Esophagus (tissue), 2 donors: Measurements from ENCODE around the gene KIF2A. TPM values are rescaled to one million over a fixed set of nuclear protein-coding genes. Genes with fewer than 3 reads are reported as not detected.

Experiments
- H3K27ac ChIP-seq, 2 donors: one replicate each; pipeline ENCODE4 v1.5.1; 2013; ENCODE audit warnings: low read depth in 2 of 2, mild to moderate bottlenecking in 2 of 2, inconsistent platforms in 1 of 2, low read length in 1 of 2, moderate library complexity in 1 of 2
- H3K27me3 ChIP-seq, 2 donors: one replicate each; pipeline ENCODE4 v1.6.1; 2013; ENCODE audit warnings: low read length in 2 of 2, control low read depth in 1 of 2, mild to moderate bottlenecking in 1 of 2; ENCODE audit not compliant: insufficient read depth in 2 of 2, control insufficient read depth in 1 of 2
- H3K36me3 ChIP-seq, 2 donors: one replicate each; pipeline ENCODE4 v1.6.1; 2013; ENCODE audit warnings: low read length in 1 of 2; ENCODE audit not compliant: control insufficient read depth in 2 of 2, insufficient read depth in 2 of 2
- H3K4me1 ChIP-seq, 2 donors: one replicate each; pipeline ENCODE4 v1.6.1; 2013; ENCODE audit warnings: low read length in 1 of 2; ENCODE audit not compliant: control insufficient read depth in 2 of 2, insufficient read depth in 2 of 2
- H3K4me3 ChIP-seq, 2 donors: one replicate each; pipeline ENCODE4 v1.5.1; 2013; ENCODE audit warnings: low read length in 2 of 2, mild to moderate bottlenecking in 2 of 2, low read depth in 1 of 2, moderate library complexity in 1 of 2
- H3K9me3 ChIP-seq, 2 donors: one replicate each; pipeline ENCODE4 v1.6.1; 2013; ENCODE audit warnings: mild to moderate bottlenecking in 2 of 2, low read depth in 1 of 2, low read length in 1 of 2, moderate library complexity in 1 of 2; ENCODE audit not compliant: control insufficient read depth in 2 of 2, insufficient read depth in 1 of 2
- WGBS, 2 donors: extraction: QIAGEN DNeasy Blood & Tissue Kit; methylation state at CpG; one replicate each; pipeline ENCODE4 v1.1.7; 2013; 5-methylcytosine and 5-hydroxymethylcytosine counted together
- polyA plus RNA-seq, 2 donors: library from polyadenylated mRNA; stranded (reverse); fragments of 200-250 nt; gene quantifications; one replicate each; pipeline ENCODE4 v1.2.3, GENCODE V29; 2013
- donor health status: healthy with polysubstance abuse.
- donor health status: Bipolar disorder and iron deficiency.

Gene KIF2A
- polyA plus RNA-seq, 2 donors, result 3.3 to 6.2 TPM

DNA sequence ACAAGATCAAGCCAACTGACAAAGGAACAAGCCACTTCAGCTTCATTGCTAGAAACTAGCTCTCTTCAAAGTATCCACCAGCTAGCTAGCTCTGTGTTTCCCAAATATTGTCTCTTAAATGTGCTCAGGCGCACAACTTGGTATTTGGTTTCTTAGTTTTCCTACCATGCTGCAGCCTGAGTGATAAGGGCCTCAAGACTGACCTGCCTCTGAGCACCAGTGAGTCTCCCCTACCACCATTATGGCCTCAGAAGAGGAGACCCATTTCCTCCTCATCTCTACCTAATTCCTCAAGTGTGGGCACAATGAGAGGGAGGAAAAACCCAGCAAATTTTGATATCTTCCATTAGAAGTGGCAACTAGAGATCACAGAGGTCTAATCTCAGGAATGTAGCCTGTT lies 34.6 kb upstream of the KIF2A start:
- no peaks in the 10 kb centered on the region for H3K36me3 ChIP-seq

DNA sequence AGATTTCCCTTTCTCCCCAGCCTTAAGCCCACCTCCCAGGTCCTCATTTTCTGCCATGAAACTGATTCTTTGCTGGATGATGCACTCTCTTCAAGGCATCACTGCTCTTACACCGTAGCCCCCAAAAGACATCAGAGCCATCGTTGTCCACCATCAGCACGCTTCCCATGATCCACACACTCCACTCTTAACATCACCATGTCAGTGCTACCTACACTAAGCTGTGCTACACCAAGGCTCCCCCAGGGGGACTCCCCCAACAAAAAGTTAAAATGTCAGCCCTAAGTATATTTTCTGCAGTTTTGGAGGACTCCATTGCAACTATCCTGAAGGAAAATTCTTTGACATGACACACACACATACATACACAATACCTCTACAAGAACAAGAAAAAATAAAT lies 34.1 kb upstream of the KIF2A start:
- WGBS, 2 donors, result 94 to 97% methylated on average over 3 of the region's 3 CpGs
- Histone ChIP-seq H3K9me3 (no peaks in the 10 kb centered on the region), H3K36me3 (no peaks in the 10 kb centered on the region), H3K4me3 (no peak overlapping the region), H3K4me1 (no peaks in the 10 kb centered on the region), H3K27me3 (no peaks in the 10 kb centered on the region), H3K27ac (no peak overlapping the region)

More for the DNA sequence above, 34.6 kb upstream of the KIF2A start:
- Histone ChIP-seq H3K27me3 (no peaks in the 10 kb centered on the region), H3K9me3 (no peaks in the 10 kb centered on the region), H3K4me1 (no peaks in the 10 kb centered on the region), H3K4me3 (no peak overlapping the region), H3K27ac (no peak overlapping the region)
- WGBS, 2 donors, result 99 to 100% methylated on average over 1 of the region's 1 CpG

DNA sequence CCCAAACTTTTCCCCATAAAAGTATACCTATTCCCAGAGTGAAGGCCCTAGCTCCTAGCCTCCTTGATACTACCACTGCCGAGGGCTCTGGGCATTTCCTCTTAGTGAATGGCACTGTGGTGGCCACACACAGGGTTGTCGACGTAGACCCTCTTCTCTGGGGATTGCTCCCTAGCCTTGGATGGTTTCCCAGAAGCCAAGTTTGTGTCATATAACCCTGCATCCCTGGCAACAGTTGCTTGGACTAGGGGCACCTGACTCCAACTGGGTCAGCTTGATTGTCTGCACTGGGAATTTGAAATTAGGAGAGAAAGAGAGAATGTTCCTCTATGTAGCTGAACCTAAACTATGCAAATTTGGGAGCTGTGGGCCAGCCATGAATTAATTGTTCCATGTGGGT lies 32.3 kb upstream of the KIF2A start:
- Histone ChIP-seq H3K36me3 (no peaks in the 10 kb centered on the region), H3K4me3 (no peak overlapping the region), H3K27me3 (no peaks in the 10 kb centered on the region), H3K27ac (no peak overlapping the region), H3K4me1 (no peaks in the 10 kb centered on the region), H3K9me3 (no peaks in the 10 kb centered on the region)
- WGBS, 2 donors, result 92 to 97% methylated on average over 3 of the region's 3 CpGs

DNA sequence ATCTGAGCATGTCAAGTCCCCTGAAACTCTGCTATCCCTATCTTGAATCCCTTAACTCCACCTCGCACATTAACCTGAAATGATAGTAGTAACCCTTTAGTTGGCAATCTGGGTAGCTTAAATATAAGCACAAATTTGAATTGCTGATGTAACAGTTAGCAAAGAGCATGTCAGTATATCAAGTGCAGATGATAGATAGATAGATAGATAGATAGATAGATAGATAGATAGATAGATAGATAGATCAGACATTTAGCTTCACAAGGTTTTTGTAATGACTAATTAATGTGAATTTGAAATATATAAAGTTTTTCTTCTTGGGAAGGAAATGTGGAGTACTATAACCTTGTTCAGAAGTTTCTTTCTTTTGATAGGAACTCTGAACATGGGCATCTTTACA lies 30.4 kb upstream of the KIF2A start:
- no peaks in the 10 kb centered on the region for H3K4me1 ChIP-seq
- 73 to 75% methylated on average over 1 of the region's 1 CpG for WGBS, 2 donors

DNA sequence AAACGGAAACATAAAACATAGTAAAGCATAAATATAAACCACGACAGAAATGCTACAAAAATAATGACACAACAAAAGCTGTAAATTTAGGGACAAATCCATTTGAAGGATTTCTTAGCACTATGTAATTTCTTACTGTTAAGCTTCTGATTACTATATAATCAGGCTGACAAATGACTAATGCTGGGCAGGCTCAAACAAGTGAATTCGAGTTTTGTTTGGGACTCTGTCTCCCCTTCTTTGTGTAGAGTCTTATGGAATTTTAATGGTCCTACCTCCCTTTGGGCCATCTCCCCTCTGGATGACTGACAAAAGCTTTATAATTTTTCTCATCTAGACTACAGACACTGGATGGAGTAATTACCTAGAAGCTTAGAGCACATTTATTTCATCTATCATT lies 24.6 kb upstream of the KIF2A start:
- WGBS, 2 donors, result 46 to 53% methylated on average over 3 of the region's 3 CpGs
- H3K36me3 ChIP-seq, result no peaks in the 10 kb centered on the region
- H3K27ac ChIP-seq, result no peak overlapping the region
- peaks cover 0 to 2% of the 10 kb centered on the region in 2 donors for H3K9me3 ChIP-seq
- H3K27me3 ChIP-seq, result no peaks in the 10 kb centered on the region
- peaks cover 0 to 2% of the 10 kb centered on the region in 2 donors for H3K4me1 ChIP-seq
- no peak overlapping the region for H3K4me3 ChIP-seq

More for the DNA sequence above, 30.4 kb upstream of the KIF2A start:
- no peaks in the 10 kb centered on the region for H3K36me3 ChIP-seq
- no peaks in the 10 kb centered on the region for H3K27me3 ChIP-seq
- no peak overlapping the region for H3K4me3 ChIP-seq
- H3K27ac ChIP-seq, result no peak overlapping the region
- no peaks in the 10 kb centered on the region for H3K9me3 ChIP-seq

- no peak overlapping the region for H3K4me3 ChIP-seq
- 55 to 70% methylated on average over 5 of the region's 5 CpGs for WGBS, 2 donors
- no peak overlapping the region for H3K27ac ChIP-seq
- H3K27me3 ChIP-seq, result no peaks in the 10 kb centered on the region
- H3K4me1 ChIP-seq, result peaks cover 0 to 2% of the 10 kb centered on the region in 2 donors
- H3K36me3 ChIP-seq, result no peaks in the 10 kb centered on the region
- H3K9me3 ChIP-seq, result peaks cover 0 to 2% of the 10 kb centered on the region in 2 donors
Observed at GRCh38 chr5:62282064-62282463, 23.9 kb upstream of the KIF2A start.

- no peaks in the 10 kb centered on the region for H3K36me3 ChIP-seq
- no peaks in the 10 kb centered on the region for H3K27me3 ChIP-seq
- H3K4me1 ChIP-seq, result peaks cover 0 to 2% of the 10 kb centered on the region in 2 donors
- no peak overlapping the region for H3K27ac ChIP-seq
- no peak overlapping the region for H3K4me3 ChIP-seq
- peaks cover 0 to 2% of the 10 kb centered on the region in 2 donors for H3K9me3 ChIP-seq
Observed at GRCh38 chr5:62283005-62283404, 23.0 kb upstream of the KIF2A start.

- Histone ChIP-seq H3K27ac (no peak overlapping the region), H3K36me3 (no peaks in the 10 kb centered on the region), H3K9me3 (peaks cover 0 to 2% of the 10 kb centered on the region in 2 donors), H3K27me3 (no peaks in the 10 kb centered on the region), H3K4me1 (peaks cover 0 to 2% of the 10 kb centered on the region in 2 donors), H3K4me3 (no peak overlapping the region)
- 36 to 51% methylated on average over 2 of the region's 2 CpGs for WGBS, 2 donors
Observed at GRCh38 chr5:62283861-62284260, 22.1 kb upstream of the KIF2A start.

DNA sequence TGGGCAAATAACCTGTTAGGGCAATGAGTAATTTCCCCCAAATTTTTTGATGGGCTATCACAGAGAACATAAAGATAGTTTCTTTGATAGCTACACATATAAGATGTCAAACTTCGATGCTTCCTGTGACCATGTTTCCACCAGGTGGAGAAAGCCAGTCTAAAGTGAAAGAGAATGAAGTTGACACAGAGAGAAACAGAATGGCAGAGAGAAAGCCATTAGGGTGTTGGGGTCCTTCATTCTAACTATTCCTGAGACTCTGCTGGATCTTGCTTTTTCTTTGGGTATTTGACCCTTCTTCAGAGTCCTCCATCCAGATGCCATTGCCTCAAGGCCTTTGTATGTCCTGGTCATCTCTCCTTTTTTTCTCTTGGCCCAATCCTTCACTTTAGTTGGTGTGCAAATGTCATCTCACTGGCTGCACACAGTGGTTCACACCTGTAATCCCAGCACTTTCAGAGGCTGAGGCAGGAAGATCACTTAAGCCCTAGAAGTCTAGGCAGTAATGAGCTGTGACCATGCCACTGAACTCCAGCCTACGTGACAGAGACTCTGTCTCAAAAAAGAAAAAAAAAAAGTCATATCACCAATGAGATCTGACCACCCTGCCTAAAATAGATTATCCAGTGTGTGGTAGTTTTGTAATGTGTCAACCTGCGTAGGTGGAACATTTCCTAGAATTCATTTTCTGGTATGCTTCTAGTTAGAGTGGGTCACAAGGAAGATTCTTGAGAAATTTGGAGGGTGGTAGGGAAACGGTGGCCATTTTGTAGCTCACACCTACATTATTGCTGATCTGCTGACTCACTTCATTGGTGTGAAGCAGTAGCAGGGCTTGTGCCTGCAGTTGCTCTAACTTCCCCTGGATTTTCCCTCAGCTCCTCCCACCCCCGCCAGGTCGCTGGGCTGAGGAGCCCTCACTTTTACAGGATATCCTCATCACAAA lies 20.8 kb upstream of the KIF2A start:
- no peaks in the 10 kb centered on the region for H3K36me3 ChIP-seq
- H3K9me3 ChIP-seq, result peaks cover 0 to 2% of the 10 kb centered on the region in 2 donors
- no peak overlapping the region for H3K27ac ChIP-seq
- WGBS, 2 donors, result 70 to 78% methylated on average over 6 of the region's 6 CpGs
- H3K4me3 ChIP-seq, result no peak overlapping the region
- H3K4me1 ChIP-seq, result peaks cover 0 to 2% of the 10 kb centered on the region in 2 donors
- no peaks in the 10 kb centered on the region for H3K27me3 ChIP-seq

GRCh38 chr5:62286834-62287233 lies 19.2 kb upstream of the KIF2A start:
- H3K27ac ChIP-seq, result no peak overlapping the region
- H3K4me1 ChIP-seq, result peaks cover 0 to 2% of the 10 kb centered on the region in 2 donors
- H3K27me3 ChIP-seq, result no peaks in the 10 kb centered on the region
- no peaks in the 10 kb centered on the region for H3K36me3 ChIP-seq
- H3K9me3 ChIP-seq, result peaks cover 0 to 2% of the 10 kb centered on the region in 2 donors
- WGBS, 2 donors, result 81 to 86% methylated on average over 3 of the region's 3 CpGs
- H3K4me3 ChIP-seq, result no peak overlapping the region
